ENCODE measurements around the gene OLFM2.
A peak's percentile ranks its signal among the peaks of the same experiment; 100 is the strongest.
"Not testable (repeated sequence)": the region's sequence is repeated elsewhere in the genome, so short reads cannot be mapped to it uniquely, and the experiment has no call there.

The OLFM2 gene

GRCh38 chr19:9941671-9942070 is 5.4 kb upstream of the OLFM2 start:
- no peak for ATAC-seq

GRCh38 chr19:9941231-9941630 is 4.9 kb upstream of the OLFM2 start:
- ATAC-seq (no peak), DNase-seq (no peak)

More at GRCh38 chr19:9941671-9942070, 5.4 kb upstream of the OLFM2 start:
- no peak for DNase-seq

GRCh38 chr19:9940778-9941177 is 4.5 kb upstream of the OLFM2 start:
- ATAC-seq (no peak), DNase-seq (no peak)

- no peak for DNase-seq
- no peak for ATAC-seq
Measured at GRCh38 chr19:9939301-9939913, 3.1 kb upstream of the OLFM2 start.

- DNase-seq (no peak), ATAC-seq (no peak)
Measured at GRCh38 chr19:9937001-9937411, 691 bp upstream of the OLFM2 start.

GRCh38 chr19:9935506-9936325 is 599 bp downstream of the OLFM2 start:
- no peak for ATAC-seq
- no peak for DNase-seq

GRCh38 chr19:9934132-9934950 is 2.0 kb downstream of the OLFM2 start:
- DNase-seq (peak; percentile 92), ATAC-seq (peak; percentile 78)

GRCh38 chr19:9932835-9933234 is 3.5 kb downstream of the OLFM2 start:
- DNase-seq (no peak), ATAC-seq (no peak)

GRCh38 chr19:9931629-9932028 is 4.7 kb downstream of the OLFM2 start:
- ATAC-seq, result no peak
- no peak for DNase-seq

- DNase-seq, result no peak
- no peak for ATAC-seq
Measured at GRCh38 chr19:9923440-9923839, 12.9 kb downstream of the OLFM2 start.

GRCh38 chr19:9922782-9923379 is 13.4 kb downstream of the OLFM2 start:
- DNase-seq, result not testable (repeated sequence)

GRCh38 chr19:9917321-9917720 is 19.0 kb downstream of the OLFM2 start:
- no peak for DNase-seq
- ATAC-seq, result no peak

More at GRCh38 chr19:9922782-9923379, 13.4 kb downstream of the OLFM2 start:
- ATAC-seq, result not testable (repeated sequence)

GRCh38 chr19:9916719-9917118 is 19.6 kb downstream of the OLFM2 start:
- no peak for DNase-seq
- ATAC-seq, result no peak

GRCh38 chr19:9914315-9915207 is 21.8 kb downstream of the OLFM2 start:
- ATAC-seq (peak; percentile 90), DNase-seq (peak; percentile 86)

GRCh38 chr19:9914001-9914314 is 22.4 kb downstream of the OLFM2 start:
- ATAC-seq (no peak), DNase-seq (no peak)

GRCh38 chr19:9913237-9914000 is 22.9 kb downstream of the OLFM2 start:
- no peak for DNase-seq

GRCh38 chr19:9912551-9913236 is 23.6 kb downstream of the OLFM2 start:
- DNase-seq (no peak), ATAC-seq (no peak)

More at GRCh38 chr19:9913237-9914000, 22.9 kb downstream of the OLFM2 start:
- no peak for ATAC-seq

GRCh38 chr19:9911524-9912185 is 24.7 kb downstream of the OLFM2 start:
- DNase-seq (no peak), ATAC-seq (no peak)

GRCh38 chr19:9910625-9911024 is 25.7 kb downstream of the OLFM2 start:
- DNase-seq (no peak), ATAC-seq (no peak)
